Measurements from ENCODE around the gene DYRK1B.

DNA sequence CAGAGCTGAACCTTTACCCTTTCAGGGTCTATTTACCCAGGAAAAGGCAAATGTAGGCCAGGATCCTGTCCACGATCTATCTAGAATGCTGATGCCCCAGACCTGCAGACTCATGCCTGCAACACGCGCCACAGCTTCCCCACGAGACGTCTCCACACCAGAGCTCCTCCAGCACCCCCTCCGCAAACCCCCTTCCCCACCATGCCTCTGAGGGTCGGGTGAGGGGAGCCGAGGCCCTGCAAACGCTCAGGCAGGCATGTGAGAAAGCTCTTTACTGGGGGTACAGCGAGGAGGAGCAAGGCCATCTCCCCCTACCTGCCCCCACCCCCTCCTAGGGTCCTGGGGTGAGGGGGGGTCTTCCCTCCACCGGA lies 8.9 kb downstream of the DYRK1B start:
- no peak for TF ChIP-seq POLR2A (IDR thresholded peaks at IDR 0.05; ENCODE audit: low read depth)
- TF ChIP-seq POLR2AphosphoS5 (IDR thresholded peaks at IDR 0.05), result no peak
